Myocyte (in vitro differentiated cells): ENCODE measurements around the gene LBR. TPM values are rescaled to one million over a fixed set of nuclear protein-coding genes. Genes with fewer than 3 reads are reported as not detected.

Source experiments
- DNase-seq: peaks from one replicate; pipeline ENCODE4 v3.0.0-alpha.2; 2012; ENCODE audit warnings: low read depth
- total RNA-seq: library from RNA; depleted of rRNA; stranded (reverse); fragments of >200 nt; gene quantifications from 2 replicates; pipeline ENCODE4 v1.2.3, GENCODE V29; 2014

LBR gene
- total RNA-seq, 1 donor from 2014 or later = 13.7 TPM

DNA sequence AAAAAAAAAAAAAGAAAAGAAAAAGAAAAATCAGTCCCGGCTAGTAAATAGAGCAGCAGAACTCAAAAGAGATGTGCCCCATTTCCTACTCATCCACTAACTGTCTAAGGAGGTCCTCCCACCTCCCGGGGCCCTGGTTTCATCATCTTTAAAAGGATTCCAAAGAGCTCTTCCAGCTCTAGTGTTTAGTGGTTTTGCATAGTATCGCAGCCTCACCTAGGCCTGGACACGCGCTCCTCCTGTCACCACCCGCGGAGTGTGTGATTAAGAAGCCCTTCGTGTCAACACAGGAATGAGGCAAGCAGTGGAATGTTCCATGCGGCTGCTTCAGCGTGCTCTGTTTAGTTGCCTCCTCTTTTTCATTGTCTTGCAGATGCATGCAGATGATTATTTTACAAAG lies 49.0 kb downstream of the LBR start:
- DNase-seq = no peak

DNA sequence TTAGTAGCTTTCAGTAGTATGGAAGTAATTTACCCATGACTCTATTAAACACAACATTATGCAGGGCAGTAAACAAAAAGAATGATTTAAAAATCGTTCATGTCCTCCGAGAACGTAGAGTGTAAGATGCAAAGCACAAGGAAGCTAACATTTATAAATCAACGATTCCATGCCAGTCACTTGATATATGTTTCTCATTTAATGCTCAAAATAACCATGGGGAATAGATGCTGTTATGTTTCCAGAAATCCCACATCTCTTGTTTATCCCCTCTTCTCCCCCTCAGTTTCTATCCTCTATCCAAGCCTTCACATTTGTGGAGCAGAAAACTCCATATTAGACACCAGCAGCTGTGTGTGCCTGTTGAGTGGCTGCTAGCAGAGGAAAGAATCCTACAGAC lies 52.8 kb downstream of the LBR start:
- no peak for DNase-seq

DNA sequence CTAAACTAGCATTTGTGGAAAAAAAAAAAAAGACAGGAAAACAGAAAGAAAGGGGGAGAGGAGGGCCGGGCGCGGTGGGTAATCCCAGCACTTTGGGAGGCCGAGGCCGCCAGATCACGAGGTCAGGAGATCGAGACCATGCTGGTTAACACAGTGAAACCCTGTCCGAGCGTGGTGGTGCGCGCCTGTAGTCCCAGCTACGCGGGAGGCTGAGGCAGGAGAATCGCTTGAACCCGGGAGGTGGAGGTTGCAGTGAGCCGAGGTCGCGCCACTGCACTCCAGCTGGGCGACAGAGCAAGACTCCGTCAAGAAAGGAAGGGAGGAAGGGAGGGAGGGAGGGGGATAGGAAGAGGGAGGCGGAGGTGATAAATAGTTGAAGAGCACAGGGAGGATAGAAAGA lies 54.7 kb downstream of the LBR start:
- DNase-seq = no peak

DNA sequence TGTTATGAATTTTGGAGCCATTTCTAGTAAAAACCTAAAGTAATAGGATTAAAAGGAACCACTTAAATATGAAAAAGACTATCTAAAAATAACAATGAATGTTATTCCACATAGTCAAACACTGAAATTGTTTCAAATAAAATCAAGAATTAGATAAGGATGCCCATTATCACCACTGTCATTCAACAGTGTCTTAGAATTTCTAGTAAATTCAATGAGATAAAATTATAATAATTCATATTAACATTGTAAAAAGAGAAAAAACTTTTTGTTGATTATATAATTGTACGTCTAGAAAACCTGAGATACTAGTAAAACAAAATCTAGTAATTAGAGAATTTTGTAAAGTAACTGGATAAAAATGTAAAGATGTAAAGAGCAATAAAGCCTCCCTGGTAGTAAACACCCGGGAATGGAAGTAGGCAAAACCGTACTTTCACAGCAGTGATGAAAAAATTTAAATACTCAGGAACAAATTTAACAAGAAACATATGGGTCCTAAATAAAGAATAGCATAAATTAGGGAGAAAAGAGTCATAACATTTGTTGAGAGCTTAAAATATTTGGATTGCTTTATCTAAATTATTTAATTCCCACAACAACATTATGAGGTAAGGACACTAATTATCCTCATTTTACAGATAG lies 56.4 kb downstream of the LBR start:
- no peak for DNase-seq

DNA sequence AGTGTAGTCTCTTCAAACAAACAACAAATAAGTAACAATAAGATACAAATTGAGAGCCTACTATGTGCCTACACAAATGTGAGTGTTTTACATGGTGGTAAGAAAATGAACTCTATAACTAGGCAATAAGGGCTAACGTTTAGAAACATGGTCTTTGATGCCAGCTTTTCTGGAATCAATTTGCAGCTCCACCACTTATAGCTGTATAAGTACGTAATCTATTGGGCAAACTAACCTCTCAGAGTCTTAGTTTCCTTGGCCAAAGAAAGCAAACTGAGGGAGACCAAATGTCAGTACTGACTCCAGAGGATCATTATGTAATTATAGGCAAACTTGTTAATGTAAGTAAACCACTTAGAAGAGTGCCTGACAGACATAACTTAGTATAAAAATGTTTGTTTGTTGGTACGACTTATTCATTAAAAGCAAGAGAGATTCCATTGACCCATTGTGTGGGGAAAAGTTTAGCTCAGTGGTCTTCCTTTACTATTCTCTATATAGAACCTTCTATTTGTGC lies 59.7 kb downstream of the LBR start:
- DNase-seq = no peak

DNA sequence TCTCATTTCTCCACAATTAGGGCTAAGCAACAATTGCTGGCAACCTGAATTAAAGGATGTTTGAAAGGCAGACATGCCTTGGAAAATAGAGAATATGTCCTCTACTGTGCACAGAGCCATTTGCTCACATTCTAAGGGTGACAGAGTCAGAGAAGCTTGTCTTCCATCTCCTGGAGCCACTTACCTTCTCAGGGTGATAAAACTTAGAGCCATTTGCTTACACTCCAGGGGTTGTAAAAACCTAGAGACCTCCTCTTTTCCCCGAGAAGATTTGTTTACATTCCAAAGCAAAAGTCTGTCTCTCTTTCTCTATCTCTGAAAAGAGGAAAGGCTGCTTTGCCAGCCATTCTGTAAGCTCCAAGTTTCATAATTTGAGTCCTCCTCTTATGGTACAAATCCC lies 61.3 kb downstream of the LBR start:
- DNase-seq = no peak

DNA sequence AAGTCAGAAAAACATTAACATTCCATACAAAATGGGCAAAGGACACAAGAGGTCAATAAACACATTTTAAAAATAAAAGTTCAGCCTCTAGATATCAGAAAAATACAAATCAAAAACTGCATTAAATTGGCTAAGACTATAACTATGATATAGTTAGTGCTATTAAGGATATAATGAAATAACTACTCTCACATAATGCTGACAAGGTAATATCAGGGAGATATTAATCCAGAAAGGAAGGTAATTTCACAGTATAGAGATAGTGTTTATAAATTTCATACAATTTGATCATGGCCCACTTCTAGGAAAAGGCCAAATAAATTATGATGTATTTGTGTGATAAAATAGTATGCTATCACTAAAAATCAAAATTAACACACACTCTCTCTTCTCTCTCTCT lies 61.8 kb downstream of the LBR start:
- no peak for DNase-seq

DNA sequence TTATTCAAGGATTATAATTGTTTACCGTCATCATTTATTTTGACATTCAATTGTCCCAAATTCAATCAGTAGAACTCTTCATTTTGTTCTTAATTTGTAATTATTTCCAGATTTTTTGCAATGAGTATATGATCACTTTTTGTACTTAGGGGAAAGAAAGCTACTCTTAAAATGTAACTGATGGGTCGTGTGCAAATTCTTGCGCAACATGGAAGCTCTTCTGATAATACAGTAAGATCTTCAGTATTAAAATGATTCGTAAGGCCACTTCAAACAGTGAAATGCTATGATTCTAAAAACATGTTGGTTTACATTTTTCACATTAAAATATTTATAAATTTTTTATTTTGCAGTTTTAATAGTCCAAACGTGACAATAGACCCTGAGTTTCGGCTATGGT lies 63.4 kb downstream of the LBR start:
- DNase-seq = no peak

- no peak for DNase-seq
Measured at GRCh38 chr1:225362805-225363204, 65.0 kb downstream of the LBR start.

DNA sequence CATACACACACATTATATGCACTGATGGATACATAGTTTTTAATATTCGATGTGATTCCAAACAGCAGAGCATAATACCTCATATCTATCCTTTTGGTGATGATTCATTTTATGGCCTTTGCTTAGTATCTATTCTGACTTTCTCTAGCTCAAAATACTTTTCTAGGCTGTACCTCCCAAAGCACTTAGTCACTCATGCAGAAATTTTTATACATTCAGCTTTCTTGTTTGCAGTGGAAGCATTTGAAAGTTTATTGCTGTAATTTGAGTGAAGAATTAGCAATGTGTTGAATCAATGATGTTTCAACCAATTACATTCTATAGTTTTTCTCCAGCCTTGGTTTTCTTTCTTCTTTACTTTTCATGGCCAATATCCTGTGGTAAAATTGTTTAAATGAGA lies 66.7 kb downstream of the LBR start:
- no peak for DNase-seq

DNA sequence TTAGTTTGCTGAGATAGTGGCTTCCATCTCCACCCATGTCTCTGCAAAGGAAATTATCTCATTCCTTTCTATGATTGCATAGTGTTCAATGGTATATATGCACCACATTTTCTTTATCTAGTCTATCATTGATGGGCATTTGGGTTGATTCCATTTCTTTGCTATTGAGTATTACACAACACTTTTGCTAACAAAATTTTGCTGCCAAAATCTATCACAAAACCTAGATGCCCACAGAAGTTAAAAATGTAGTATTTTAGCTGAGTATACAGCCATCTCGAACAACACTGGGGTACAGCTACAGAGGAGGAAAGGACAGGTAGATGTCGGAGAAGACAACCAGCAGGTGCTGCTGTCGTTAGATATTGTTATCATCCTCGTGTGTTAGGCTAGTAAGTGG lies 67.7 kb downstream of the LBR start:
- no peak for DNase-seq

- no peak for DNase-seq
Measured at GRCh38 chr1:225355863-225356262, 72.0 kb downstream of the LBR start.

GRCh38 chr1:225354906-225355305 lies 72.9 kb downstream of the LBR start:
- no peak for DNase-seq

Other genes with a start within 250 kb of the LBR start
- 70.3 and 88.1 TPM in 2 replicates for gene ENAH, start 225.1 kb upstream of the LBR start, total RNA-seq